Measurements from ENCODE around the gene MLNR.

GRCh38 chr13:49217962-49218492 lies 2.1 kb upstream of the MLNR start:
- TF ChIP-seq, protein P1, sequence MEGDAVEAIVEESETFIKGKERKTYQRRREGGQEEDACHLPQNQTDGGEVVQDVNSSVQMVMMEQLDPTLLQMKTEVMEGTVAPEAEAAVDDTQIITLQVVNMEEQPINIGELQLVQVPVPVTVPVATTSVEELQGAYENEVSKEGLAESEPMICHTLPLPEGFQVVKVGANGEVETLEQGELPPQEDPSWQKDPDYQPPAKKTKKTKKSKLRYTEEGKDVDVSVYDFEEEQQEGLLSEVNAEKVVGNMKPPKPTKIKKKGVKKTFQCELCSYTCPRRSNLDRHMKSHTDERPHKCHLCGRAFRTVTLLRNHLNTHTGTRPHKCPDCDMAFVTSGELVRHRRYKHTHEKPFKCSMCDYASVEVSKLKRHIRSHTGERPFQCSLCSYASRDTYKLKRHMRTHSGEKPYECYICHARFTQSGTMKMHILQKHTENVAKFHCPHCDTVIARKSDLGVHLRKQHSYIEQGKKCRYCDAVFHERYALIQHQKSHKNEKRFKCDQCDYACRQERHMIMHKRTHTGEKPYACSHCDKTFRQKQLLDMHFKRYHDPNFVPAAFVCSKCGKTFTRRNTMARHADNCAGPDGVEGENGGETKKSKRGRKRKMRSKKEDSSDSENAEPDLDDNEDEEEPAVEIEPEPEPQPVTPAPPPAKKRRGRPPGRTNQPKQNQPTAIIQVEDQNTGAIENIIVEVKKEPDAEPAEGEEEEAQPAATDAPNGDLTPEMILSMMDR (IDR thresholded peaks at IDR 0.05; ENCODE audit: low read depth, low read length, poor library complexity, severe bottlenecking), result no peak
- no peak for TF ChIP-seq EZH2phosphoT487 (IDR thresholded peaks at IDR 0.05; ENCODE audit: borderline replicate concordance, low read length)

All from DOHH2 (cell line).